ENCODE data around the gene AFF2. TPM values are rescaled to one million over a fixed set of nuclear protein-coding genes. Genes with fewer than 3 reads are reported as not detected.

AFF2 gene
- total RNA-seq: under 1 TPM; 0.48 to 0.78 TPM

- CTCF ChIA-PET: no interaction called here
- POLR2A ChIA-PET: no interaction called here
These were observed at the start of gene AFF2 for GRCh38 chrX:148500423-148501385. Gene AFF2, plus strand, starts transcription at chrX:148500617. Its CDS starts 481 bp downstream, at chrX:148501098.

- ChIA-PET POLR2A (no interaction called here), CTCF (no interaction called here)
These were observed 43.1 kb upstream of the AFF2 start for GRCh38 chrX:148457279-148457678.

DNA sequence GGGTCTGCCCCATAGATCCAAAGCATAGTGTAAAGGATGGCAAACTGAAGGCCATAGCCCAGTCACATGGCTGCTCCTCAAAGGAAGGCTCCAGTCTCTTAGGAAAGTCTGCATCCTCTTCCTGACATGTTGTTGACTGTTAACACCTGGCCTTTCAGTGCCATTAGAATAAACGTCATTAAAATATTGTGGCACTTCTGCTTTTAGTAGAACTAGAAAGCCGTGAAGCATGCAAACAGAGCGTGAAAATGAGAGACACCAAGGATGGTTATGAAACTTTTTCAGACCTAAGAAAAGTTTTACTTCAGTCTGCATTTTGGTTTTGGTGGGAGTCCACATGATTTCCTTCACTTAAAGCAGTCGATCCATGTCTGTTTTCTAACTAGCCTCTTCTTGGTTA lies 41.1 kb upstream of the AFF2 start:
- ChIA-PET CTCF (no interaction called here), POLR2A (no interaction called here)

- CTCF ChIA-PET: no interaction called here
- POLR2A ChIA-PET: no interaction called here
These were observed 34.1 kb upstream of the AFF2 start for GRCh38 chrX:148466292-148466691.

DNA sequence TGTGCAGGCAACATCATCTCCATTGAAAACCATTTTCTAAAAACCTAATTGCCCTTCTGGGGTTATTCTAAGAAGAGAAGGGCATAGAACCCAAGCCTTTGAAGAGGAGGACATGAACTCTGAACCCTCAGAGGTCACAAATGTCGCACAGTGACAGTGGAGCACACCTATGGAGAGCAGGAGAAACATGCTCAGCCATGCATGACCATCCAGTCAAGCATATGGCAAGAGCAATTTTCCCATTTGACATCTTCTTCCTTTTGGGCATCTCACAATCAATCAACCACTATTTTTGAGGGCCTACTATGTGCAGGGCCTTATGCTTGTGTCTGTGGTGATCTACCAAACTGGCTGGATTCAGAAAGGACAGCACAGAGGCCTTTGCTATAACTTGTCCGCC lies 30.1 kb upstream of the AFF2 start:
- ChIA-PET CTCF (no interaction called here), POLR2A (no interaction called here)

- POLR2A ChIA-PET: no interaction called here
- CTCF ChIA-PET: no interaction called here
These were observed 26.4 kb upstream of the AFF2 start for GRCh38 chrX:148474030-148474429.

DNA sequence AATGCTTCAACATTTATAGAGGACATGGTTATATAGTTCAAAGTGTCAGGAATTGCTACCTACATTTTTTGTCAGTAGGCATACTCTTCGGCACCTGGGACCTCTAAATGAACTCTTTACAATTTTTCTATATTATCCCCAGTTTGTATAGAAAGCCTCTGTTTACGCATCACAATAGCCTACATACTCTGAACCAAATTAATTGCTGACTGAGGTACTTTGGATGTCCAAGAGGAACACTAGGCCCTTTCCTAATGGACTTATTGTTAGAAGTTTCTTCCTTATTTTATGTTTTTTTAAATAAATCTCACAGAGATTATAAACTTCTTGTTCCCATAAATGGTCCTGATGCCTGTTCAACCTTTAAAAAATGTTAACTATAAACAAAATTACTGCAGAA lies 8.4 kb upstream of the AFF2 start:
- POLR2A ChIA-PET: no interaction called here

GRCh38 chrX:148495176-148495575 lies 5.2 kb upstream of the AFF2 start:
- POLR2A ChIA-PET: no interaction called here
- CTCF ChIA-PET: no interaction called here

More for the DNA sequence above, 8.4 kb upstream of the AFF2 start:
- CTCF ChIA-PET: no interaction called here

GRCh38 chrX:148498067-148498466 lies 2.4 kb upstream of the AFF2 start:
- ChIA-PET CTCF (no interaction called here), POLR2A (no interaction called here)

DNA sequence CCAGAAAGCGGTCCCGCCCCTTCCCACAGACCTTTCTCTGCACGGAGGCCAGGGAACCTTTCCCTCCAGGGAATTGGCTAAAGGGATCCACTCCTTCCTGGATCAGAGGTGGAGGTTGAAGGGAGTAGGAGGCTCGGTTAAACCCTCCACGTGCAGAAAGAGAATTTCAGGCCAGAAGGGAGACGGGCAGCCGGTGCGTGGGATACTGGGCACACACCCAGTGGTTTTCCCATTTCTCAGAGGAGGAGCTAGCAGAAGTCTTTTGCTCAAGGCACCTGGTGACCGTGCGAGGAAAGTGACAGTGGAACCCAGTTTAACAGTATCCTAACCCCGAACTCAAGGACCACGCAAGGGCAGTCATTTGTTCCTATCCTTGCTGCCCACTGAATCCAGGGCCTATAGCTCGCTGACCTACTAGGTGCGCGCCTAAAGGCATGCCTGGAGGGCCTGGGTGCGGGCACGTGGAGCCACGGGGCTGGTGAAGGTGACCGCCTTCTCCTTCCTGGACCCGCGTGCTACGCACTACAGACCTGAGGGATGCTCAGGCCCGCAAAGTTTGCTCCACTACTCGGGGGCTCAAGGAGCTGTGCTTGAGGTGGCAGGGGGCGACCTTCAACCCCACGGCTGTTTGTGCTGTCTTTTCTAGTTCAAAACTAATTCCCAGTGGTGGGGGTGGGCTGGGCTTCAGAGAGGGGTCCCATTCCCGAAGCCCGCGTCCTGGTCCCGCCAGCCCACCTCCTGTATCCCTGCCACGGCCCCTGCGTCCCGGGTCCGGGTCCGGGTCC lies 587 bp upstream of the AFF2 start:
- POLR2A ChIA-PET: no interaction called here
- CTCF ChIA-PET: no interaction called here

DNA sequence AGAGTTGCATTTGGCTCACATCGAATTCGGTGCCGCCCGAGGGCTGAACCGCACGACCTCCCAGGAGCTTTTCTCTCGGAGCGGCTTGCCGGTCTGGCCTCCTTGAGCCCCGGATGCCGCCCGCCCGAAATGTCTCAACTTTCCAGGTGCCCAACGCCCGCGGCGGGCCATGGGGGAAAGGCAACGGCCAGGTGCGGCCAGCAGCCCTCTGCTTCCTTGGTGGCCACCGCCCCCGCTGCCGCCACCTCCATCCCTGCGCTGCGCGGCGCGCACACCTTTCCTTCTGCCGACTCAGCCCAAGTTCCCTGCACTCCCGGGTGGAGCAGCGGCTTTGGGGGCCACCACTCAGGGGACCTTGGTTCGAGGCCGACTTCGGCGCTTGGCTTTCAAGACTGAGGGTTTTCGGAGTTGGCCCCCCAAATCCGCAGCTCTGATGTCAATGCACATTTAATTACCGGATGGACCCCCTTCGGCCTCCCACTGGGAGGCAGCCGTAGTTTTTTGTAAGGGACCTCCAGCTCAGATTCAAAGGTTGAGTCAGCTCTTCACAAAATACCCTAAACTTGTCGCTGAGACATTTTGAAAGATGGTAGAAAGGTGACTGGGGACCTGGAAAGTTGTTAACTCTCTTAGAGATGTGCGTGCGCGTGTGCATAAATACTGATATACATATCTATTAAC lies 1.1 kb downstream of the AFF2 start:
- POLR2A ChIA-PET: no interaction called here
- CTCF ChIA-PET: no interaction called here

DNA sequence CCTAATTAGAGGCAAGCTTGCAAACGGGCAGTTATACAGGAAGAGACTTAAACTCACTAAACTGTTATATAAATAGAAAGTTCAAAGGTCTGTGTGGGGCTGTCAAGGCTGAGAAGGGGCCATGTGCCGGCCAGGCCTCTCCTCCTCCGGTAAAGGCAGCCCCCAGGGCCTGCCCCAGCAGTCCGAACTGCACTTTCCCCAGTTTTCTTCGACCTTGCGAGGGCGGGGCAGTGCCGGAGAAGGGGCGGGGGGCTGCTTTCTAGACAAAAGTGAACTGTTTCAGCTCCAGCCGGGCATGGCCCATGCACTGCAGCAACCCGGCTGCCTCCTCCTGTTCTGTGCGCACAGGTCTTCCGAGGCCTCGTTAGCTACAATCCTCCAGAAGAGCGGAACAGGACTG lies 4.1 kb downstream of the AFF2 start:
- ChIA-PET POLR2A (no interaction called here), CTCF (no interaction called here)

GRCh38 chrX:148507418-148507817 lies 7.0 kb downstream of the AFF2 start:
- CTCF ChIA-PET: no interaction called here
- POLR2A ChIA-PET: no interaction called here

DNA sequence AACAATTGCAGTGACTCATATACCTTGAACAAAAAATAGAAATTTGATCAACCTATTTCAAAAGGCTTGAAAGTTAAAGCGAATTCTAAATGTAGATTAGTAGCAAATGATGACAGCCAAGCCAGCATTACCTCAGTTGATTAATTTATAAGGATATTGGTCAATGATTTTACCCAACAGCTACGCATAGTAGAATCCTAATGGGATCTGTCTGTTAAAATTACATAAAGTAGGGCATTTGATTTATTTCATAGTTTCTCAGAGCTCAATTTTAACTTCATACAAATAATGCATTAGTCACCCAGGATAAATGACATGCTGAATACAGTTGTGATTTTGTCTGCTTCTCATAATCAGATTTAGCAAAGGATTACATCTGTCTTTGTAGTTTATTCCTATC lies 12.0 kb downstream of the AFF2 start:
- POLR2A ChIA-PET: no interaction called here
- CTCF ChIA-PET: no interaction called here

- CTCF ChIA-PET: no interaction called here
- POLR2A ChIA-PET: no interaction called here
These were observed 13.2 kb downstream of the AFF2 start for GRCh38 chrX:148513661-148514060.

DNA sequence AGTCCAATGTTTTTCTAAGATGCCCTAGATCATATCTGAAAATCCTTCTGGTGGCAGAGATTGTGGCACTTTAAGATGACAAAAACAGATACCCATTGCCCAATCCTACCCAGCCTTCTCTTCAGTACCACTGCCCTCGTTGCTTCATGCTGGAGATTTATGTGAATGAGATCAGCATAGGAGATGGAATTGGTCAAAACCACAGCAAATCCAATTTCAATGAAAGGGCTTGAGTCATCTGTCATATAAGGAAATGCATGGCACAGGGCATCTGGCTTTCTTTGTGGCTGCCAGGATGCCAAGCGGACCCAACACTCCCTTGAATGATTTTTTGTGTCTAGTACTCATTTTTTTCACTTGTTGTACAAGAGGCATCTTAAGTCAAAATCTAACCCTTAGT lies 16.8 kb downstream of the AFF2 start:
- CTCF ChIA-PET: no interaction called here
- POLR2A ChIA-PET: no interaction called here

DNA sequence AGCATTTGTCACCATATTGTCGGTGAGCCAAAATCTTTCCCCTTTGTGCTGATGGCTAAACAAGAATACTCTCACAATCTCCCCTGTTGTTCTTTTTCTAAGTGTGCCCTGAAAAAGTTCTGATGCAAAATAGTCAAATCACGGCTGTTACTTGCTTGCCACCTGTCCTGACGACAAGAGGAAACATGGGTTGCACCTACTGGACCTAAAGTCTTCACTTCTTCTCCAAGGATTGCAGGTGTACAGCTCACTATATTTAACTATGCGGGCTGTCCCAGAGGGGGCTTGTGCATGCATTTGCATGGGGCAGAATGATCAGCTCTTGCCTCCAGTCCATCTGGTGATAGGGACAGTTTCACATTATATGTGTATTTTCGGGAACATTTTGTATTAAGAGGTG lies 21.6 kb downstream of the AFF2 start:
- POLR2A ChIA-PET: no interaction called here
- CTCF ChIA-PET: no interaction called here

DNA sequence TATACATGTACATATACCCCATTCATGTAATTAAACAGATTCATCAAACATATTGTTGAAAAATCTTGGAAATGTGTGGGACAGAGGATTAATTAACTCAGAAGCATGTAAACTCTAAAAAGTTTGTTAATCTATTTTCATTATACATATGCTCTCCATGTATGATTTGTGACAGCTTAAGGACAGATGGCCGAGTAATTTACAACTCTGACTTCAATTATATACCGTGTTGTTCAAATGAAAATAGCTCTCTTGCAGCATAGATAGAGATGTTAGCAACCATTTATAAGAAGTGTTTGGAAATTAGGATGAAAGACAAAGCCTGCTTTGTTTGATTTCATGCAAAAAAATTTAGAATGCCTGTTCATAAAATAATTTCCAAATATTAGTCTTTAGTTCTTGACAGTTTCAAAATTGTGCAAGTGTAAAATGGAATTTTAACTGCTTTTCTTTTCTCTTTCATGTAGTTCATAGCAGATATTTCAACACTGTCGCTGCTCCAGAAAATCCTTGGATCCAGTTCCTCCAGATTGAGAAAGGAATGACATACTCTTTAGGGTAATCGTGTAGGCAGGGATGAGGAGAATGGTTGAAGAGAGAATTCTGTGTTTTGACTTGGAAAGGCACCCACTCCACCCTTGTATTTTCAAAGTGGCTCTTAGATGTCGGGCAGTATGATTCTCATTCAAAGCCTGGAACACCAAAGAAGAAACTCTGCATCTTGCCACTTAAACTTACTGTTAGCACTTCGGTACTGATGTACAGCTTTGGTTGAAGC lies 23.1 kb downstream of the AFF2 start:
- CTCF ChIA-PET: no interaction called here
- POLR2A ChIA-PET: no interaction called here

DNA sequence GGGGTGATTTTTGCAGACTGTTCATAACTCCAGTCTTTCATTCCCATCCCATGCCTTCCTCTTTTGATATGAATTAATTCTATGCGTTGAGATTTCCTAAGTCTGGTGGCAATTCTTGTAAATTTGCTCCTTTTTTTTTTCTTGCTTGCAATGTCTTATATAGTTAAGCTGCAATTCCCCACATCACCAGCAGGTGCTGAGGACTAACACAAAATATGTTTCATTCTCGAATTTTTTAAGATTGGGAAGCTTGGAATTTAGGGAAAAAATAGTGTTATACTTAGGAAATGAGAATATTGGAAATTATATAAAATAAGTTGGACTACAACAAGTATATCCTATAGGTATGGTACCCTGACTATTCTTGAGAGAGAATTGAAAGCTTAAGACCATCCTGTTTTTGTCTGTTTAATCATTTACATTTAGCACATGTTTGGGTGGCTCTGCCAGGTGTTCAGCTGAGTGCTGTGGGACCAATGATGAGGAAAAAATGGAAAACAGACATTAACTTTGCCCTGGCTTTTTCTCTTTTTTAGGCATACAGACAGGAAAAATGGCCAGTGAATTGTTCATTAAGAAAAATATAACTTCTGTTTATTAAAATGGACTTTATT lies 30.2 kb downstream of the AFF2 start:
- POLR2A ChIA-PET: no interaction called here
- CTCF ChIA-PET: no interaction called here

GRCh38 chrX:148534291-148534690 lies 33.9 kb downstream of the AFF2 start:
- POLR2A ChIA-PET: interaction anchor here (0.6 kb wide), 1 partner anchor 345 kb away, joined by 3 read pairs; no protein-coding TSS in a partner anchor

More at GRCh38 chrX:148534291-148534690, 33.9 kb downstream of the AFF2 start:
- CTCF ChIA-PET: no interaction called here

All from activated CD8-positive, alpha-beta memory T cell treated with anti-CD3 and anti-CD28 coated beads for 36 hours (primary cell).